Medulla oblongata (tissue), 1 donor: ENCODE measurements around the gene SHTN1.
A peak's percentile ranks its signal among the peaks of the same experiment; 100 is the strongest.

Experiments
- DNase-seq: peaks from one replicate; pipeline ENCODE4 v3.0.0-alpha.2; 2015; ENCODE audit errors: extremely low spot score

The SHTN1 gene

DNA sequence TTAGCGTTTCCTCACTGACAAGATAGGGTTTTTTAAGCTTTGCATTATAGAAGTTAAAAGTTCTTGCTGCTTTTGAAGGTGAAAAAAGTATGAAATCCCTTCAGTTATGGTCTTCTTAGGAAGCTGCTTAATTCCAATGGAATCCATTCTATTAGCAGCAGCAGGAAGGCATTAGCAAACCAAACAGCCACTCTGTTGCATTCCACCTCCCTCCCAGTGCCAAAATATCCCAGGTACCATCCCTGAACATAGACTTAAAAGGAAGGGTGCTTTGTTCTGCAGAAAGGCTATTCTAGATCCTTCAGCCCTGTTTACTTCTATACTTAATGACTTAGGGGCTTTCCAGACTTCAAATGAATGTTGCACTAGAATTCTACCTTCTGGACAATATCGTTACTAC lies 131.9 kb downstream of the SHTN1 start:
- DNase-seq, result no peak

DNA sequence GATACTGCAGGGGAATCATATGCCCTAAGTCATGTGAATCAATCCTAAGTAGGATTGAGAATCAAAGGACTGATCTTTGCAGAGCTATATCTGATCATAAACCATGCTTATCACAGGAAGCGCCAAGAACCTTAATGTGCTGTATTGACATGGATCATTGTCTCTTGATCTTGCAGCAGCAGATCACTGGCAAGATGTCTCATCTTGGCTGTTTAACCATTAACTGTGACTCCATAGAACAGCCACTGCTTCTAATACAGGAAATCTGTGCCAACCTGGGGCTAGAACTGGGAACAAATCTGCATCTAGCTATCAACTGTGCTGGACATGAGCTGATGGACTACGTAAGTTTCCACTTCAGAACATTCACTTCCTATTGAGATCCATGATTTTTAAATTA lies 134.0 kb downstream of the SHTN1 start:
- DNase-seq, result no peak

DNA sequence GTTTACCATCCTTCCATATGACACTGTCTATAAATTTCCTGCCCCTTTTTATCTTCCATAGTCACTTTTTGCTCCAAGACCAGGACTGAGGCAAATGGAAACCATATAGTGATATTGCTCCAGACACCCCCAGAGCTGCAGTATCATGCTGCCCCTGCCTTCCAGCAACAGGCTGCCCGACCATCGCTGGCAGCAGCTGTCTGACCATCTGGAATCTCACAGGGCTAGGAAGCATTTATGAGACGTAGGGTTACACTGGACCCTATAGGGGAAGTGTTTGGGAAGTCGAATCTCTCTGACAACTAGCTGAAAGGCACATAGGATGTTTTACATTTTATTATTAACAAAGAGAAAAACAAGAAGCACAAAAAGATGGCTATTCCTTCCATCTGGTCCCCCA lies 136.3 kb downstream of the SHTN1 start:
- DNase-seq, result no peak

DNA sequence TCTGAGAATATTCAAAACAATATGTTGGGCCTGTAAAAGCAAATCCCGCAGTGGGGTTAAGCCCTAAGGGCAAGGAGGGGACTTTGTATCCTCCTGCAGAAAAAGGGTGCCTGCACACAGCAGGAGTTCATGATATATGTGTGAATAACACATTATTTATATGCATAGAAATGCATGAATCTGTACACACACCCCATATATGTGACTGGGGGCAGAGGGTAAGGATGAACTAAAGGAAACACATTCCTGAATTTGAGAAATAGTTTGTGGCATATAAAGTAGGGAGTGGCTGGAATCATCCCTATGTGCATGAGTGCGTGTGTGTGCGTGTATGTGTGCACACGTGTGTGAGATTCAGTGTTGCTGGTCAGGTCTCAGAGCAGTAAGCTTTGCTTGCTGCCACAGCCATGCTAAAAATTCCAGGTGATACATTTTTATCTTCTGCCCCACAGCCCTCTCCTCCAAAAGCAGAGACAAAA lies 136.8 kb downstream of the SHTN1 start:
- DNase-seq, result no peak

DNA sequence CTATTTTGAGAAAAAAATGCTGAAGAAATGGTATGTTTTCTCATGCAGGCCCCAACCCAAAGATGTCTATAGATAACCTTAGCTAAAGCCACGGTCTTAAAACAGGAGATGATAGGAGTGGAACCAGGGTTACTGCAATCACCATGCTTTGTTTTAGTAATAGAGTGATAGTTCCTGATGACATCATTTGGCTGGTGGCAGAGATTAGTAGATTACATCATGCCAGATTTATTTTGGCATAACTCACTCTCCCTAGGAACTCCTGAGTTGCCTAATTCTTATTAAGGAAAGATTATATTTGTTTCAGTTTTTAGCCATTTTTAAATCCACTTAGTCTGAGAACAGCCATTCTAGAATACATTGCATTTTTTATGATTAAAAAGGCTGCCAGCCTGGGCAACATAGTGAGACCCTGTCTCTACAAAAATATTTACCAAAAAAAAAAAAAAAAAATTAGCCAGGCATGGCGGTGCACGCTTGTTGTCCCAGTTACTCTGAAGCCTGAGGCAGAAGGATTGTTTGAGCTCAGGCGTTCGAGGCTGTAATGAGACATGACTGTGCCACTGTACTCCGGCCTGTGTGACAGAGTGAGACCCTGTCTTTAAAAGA lies 137.9 kb downstream of the SHTN1 start:
- DNase-seq, result no peak

DNA sequence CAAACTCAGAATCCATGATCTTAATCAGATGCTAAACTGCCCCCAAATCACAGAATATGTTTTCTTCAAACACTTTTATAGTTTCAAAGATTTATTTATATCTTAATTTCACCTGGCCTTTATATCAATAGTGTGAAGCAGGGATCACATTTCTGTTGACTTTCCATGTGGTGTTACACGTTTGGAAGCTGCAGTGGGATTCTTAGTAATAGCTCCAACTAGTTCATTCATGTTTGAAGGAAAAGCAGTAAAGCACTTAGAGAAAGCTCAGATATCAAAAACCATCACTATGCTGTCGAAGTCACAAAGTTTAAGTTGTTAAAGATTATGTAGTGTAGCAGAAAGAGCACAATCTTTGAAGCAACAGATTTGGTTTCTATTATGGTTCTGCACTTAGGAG lies 138.9 kb downstream of the SHTN1 start:
- no peak for DNase-seq

DNA sequence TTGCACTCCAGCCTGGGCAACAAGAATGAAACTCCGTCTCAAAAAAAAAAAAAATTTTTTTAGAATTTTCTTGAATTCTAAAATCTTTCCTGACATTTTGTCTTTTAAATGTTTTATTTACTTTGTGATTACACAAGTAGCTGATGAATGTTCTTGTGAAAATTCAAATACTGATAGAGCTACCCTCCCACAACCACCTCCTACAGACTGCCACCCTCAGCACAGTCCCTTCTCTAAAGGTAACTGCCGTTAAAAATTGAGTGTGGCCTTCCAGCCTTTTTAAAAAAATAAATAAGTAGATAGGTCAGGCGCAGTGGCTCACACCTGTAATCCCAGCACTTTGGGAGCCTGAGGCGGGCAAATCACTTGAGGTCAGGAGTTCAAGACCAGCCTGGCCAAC lies 140.6 kb downstream of the SHTN1 start:
- DNase-seq, result no peak

DNA sequence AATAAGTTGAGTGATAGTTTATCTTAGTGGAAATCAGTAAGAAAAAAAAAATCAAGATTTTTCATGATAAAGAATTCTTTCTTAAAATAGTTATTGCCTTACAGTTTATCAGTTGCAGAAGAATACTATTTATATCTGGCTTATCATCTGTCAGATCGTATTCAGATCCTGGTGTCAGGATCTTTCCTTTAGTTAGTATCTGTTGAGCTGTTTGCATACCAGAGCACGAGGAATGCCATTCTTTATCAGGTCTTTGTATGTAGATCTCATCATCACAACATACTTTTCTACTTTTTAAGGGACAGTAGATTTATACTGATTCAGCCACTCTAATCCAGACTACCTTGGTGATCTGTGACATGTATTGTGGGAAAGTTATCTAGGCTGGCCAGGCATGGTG lies 143.2 kb downstream of the SHTN1 start:
- no peak for DNase-seq

DNA sequence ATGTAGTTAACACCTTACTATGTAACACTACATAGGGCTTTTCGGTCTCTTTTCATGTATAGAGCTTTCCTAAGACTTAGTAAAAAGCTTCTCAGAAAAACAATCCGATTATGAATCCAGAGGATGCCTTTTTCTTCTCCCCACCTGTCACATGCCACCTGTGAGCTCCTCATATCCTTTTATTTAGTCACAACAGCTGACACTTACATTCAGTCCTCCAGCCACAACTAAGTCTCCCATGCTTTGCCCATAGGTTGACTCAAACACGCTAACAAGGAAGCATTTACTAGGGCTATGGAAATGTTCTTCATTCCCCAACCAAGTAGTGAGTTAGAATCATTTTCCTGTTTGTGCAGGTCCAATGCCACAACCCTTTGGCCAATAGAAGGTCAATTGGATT lies 147.8 kb downstream of the SHTN1 start:
- no peak for DNase-seq

DNA sequence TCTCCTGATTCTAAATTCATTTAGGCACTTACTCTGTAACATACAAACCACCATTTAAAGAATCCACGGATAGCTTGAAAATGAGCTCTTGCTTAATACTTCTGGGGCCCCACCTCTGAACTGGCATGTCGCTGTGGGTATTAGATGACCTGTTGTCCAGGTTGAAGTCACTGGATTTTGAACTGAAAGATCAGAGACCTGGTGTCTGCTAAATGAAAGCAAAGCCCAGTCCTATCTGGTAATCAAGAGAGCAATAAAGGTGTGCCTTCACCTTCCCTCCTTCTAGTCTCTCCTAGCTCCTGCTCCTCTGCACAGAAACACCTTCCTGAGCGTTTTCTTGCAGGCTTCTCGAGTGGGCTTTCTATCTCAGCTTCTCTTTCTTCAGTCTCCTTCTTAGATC lies 151.3 kb downstream of the SHTN1 start:
- no peak for DNase-seq

DNA sequence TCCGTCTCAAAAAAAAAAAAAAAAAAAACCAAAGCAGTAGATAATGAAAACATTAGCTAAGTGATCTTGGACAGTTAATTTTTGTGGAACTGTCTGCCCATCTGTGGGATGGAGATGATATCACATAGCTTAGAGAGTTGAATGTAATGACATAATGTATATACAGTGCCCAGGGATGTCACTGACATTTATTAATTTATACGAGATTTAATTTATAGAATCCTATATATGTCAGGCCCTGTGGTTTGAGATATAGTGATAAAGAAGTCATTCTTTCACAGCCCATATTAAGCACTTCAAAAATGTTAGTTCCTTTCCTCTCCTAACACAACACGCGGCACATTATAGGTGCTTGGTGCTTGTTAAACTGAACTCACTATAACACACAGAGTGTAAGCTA lies 151.7 kb downstream of the SHTN1 start:
- DNase-seq, result no peak

DNA sequence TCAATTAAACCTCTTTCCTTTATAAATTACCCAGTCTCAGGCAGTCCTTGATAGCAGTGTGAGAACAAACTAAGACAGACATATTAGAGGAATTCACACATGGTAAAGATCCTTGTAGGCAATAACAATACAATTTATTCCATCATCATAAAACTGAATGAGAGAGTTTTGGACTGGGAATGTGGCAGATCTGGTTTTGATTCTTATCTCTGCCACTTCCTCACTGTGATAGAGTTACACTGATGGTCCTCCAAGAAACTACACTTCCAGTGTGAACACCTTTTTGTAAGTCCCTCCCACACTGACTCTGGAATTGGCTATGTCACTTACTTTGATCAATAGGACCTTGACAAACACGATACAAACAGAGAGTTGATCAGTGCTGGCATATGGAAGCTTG lies 152.7 kb downstream of the SHTN1 start:
- no peak for DNase-seq

DNA sequence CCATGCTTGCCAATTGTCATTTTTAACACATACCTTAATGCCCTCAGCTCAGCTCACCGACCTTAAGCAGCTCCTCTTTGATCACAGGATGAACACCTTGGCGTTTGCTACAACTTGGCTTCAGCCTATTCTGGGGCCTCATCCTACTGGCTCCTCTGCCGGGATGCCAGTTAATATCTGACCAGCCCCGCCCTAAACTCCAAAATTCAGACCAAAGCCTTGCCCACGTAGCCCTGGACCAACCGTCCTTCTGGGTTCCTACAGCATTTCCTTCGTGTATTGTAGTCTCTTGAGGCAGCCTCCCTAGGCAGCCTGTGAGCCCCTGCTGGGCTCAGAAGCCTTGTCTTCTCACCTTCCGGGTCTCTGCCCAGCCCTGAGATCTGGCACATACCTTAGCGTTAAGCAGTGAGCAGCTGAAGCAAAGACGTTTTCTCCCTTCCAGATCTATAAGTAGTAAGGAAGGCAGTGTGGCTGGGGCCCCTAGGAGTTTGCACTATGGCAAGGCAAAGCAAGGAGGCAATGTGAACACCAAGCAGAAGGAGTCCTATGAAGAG lies 154.9 kb downstream of the SHTN1 start:
- no peak for DNase-seq

DNA sequence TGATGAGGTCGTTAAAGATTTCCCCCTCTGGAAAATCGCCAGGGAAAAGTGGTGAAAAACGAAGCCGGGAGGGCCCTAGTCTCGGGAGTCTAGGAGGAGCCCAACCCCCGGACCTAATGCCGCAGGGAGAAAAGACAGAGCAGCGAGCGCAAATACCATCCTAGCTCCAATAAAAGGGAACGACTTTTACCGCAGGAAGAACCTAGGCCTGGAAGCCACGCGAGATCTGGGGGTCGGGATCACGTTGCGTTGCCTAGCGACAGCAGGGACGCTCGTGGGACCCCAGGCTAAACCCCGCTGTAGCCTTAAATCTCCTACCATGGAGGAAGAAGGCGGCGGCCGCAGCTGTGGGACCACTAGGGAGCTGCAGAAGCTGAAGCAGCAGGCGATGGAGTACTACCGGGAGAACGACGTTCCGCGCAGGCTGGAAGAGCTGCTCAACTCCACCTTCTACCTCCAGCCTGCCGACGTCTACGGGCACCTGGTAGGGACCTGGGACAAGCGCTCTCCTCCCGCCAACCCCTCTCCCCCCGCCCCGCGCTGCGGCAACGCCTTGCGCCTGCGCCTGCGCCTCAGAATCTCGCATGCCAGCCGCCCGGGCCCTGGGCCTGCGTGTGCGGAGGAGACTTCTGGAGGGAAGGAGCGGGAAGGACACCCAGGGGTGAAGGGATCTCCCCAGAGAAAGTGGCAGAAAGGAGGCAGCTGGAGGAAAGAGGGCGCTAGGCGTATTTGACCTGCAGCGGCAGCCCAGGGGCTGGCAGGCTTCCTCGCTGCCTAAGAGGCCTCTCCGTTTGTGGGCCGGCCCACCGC lies 155.5 kb downstream of the SHTN1 start, which contains the start of gene ENO4:
TSS of gene ENO4 (plus strand) at position 252 of the 810 bp plus-strand sequence. CDS start at position 320, 68 bp downstream.
- DNase-seq, result peak; percentile 69

DNA sequence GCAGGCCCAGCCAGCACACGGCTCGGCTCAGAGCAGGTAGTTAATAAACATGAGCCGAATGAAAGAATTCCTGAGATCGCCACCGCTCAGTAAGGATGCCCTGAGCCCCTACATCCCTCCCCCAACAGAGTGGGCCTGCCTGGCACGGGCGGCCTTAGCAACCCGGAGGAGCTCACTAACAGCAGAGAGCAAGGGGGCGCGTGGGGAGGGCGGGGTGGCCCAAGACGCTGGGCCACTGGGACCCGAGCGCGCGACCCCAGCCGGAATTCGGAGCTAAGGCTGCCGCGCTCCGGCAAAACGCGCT lies 156.1 kb downstream of the SHTN1 start:
- DNase-seq, result no peak

DNA sequence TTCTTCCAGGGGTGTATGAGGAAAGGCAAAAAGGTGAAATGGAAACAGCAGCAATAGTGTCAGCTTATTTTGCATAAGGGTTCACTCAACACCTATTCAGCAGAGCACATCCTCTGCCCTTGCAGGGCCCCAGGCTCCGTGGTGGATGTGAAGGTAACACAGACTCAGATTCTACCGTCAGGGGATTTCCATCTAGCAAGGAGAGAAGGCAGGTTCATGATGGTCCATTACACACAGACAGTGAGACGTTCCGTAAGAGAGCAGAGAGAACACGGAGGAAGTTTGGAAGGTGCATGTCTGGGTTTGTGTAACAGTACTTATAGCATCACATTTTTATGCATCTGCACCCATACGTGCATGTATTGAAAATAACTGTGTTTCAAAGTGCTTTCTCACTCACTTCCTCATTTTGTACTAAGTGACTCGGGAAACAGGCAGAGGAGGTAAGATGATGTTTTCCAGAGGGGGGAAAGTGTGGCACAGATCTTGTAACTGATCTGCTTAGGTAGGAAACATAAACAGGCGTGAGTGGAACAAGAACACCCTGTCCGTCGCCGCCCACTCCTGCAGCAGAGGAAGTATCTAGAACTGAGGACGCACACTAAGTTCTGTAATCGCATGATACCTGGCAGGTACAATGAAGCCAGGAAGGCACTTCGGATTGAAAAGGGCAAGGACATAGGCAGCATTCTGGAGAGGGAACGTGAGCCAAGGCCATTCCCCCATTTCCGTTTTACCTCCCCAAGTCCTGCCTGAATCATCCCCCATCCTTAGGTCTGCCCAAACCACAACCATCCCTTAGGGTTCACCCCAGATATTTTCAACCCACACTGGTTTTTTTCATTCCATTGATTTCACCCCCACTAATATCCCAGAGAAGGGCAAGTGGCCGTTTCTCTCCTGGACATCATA lies 156.7 kb downstream of the SHTN1 start:
- no peak for DNase-seq

DNA sequence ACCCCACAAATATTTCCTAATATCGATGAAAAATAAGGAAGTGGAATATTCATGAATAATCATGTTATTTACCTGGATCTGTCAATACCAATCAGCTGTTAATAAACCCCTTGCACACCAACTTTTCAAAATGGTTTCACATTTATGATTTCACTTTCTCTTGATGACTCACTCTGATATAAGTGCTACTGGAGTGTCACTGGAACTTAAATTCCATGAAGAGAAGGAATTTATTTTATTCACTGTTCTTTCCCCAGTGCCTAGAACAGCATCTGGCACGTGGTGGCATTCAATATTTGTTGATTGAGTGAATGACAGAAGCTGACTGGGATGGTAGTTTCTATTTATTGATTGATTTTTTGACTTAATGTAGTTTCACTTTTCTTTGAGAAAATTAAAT lies 159.2 kb downstream of the SHTN1 start:
- no peak for DNase-seq

DNA sequence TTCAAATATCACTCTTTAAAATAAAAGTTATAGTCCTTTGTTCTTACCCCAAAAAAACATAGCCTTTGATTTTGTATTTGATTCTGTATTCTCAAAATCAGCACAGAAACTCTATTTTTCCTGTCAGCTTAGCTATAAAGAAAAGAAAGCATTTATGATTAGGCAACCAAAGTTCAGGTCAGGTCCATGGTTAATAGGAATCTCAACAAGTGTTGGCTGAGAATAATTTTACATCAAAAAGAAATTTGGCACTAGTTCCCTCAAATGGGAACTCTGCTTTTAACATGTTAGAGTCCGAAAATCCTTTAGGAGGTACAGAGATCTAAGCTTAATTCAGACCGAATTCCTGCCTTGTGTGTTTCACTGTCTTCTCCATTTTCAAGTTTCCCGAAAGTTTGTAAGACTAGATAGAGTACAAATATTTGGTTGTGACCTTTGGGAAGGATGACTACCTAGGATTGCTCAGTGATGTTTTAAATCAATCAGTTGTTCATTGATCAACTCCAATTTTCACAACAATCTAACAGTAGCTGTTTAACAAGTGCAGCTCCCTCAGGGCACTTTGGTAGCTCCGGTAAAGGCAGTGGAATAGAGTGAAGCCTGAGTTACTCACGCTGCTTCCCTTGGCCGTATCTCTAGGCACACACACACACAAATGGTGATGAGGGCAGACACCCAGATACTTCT lies 164.5 kb downstream of the SHTN1 start:
- DNase-seq, result no peak

DNA sequence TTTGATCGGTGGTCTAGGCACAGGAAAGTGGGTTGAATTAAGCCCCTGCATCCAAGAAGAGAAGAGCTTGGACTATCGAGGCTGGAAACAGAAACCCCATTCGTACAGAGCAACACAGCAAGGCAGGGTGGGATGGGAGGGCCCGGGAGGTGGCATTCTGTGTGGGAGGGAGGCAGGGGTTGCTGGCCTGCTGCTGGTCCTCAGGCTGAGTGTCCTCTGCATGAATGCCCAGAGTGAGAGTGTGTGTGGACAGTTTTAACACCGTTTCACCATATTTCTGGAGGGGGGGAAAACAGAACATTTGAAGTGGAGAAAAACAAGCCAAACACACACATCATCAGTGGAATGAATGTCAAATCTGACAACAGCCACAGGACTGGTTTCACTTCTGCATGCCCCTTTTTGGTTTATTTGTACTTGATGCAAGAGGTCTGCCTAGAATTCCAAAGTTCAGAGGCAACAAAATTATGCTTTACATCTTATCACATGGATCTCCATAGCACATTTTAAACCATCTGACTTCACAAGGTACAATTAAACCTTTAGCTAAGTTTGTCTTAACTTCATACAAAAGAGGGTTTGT lies 166.8 kb downstream of the SHTN1 start:
- no peak for DNase-seq

DNA sequence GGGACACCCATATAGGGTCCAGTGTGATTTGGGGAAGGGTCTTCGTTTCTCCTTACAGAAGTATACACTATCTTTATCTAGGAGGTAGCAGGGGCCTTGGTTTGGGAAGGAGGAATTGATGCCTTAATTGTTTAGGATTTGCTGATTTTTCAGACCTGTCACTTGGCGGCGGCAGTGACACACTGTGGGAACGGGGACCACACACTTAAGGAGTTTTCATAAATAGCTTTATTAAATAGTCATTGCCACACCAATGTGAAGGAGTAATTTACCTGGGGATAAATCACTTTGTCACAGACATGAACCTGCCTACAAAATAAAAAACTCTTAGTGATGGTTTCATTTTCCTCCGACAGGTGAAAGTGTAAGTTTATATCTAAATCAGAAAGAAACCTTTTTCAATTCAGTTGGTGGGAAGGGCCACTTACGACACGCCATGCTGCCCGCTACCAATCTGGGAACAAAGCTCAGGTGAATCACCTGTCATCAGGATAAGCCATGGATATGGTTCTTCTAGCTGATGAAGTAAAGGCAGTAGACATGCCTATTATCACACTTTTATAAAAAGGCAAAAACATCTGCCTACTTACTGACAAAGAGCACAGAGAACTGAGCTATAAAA lies 168.0 kb downstream of the SHTN1 start:
- no peak for DNase-seq

DNA sequence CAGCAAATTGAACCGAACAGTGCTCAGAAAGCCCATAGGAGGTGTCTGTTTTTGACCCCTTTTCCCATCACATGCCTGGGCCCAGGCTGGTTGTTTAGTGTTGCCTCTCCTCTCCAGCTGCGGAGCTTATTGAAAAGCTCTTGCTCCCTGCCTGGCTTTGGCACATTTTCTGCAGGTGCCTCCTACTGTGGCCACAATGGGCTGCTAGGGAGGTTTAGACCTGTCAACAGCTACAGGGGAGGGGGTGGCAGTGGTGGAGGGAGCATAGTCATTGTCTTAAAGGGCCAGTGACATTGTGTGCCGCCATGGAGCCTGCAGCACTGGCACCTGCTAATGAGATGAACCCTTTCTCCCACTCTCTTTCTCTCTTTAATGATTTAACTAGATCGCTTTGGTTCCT lies 168.9 kb downstream of the SHTN1 start:
- DNase-seq, result no peak
